SK-N-SH (cell line): ENCODE measurements around the gene MCTP2. TPM values are rescaled to one million over a fixed set of nuclear protein-coding genes. Genes with fewer than 3 reads are reported as not detected.

Experiments used
- CTCF ChIA-PET: fragments of 300-600, 350-600 bp; formaldehyde crosslinking; extraction: SDS; loops from one replicate; lab custom pipeline; 2021; lab: Yijun Ruan, JAX
- POLR2A ChIA-PET: fragments of 350-600 bp; sonication (Branson Sonifier 250); formaldehyde crosslinking; extraction: SDS; loops from one replicate; lab custom pipeline; 2020; ENCODE audit warnings: antibody characterized with exemption, inconsistent platforms; lab: Yijun Ruan, JAX
- DNase-seq: peaks from one replicate; pipeline ENCODE4 v3.0.0; 2012
- H2AFZ ChIP-seq: fragments of 200-600 bp; sonication (generic); 2 replicates; pipeline ENCODE4 v1.8.1; 2016; ENCODE audit warnings: antibody characterized with exemption, mild to moderate bottlenecking, low read depth
- H3F3A ChIP-seq: fragments of 200-600 bp; sonication (generic); replicated peaks from 2 replicates; pipeline ENCODE3; 2016; ENCODE audit warnings: antibody characterized with exemption, mild to moderate bottlenecking; ENCODE audit not compliant: insufficient read depth
- H3K27ac ChIP-seq, 2 experiments: fragments of 200-500 bp in 1 of 2; fragments of 200-600 bp in 1 of 2; sonication (Bioruptor generic) in 1 of 2; sonication (generic), shearing (Covaris generic) in 1 of 2; 2 replicates each; pipeline versions ENCODE4 v1.5.1 to v1.6.1; 2014 to 2016; ENCODE audit warnings: low read depth in 2 of 2, inconsistent platforms in 1 of 2, low read length in 1 of 2, mild to moderate bottlenecking in 1 of 2, mixed read lengths in 1 of 2
- H3K27me3 ChIP-seq: fragments of 200-600 bp; sonication (generic), shearing (Covaris generic); 2 replicates; pipeline ENCODE4 v1.6.1; 2016; ENCODE audit warnings: mixed run types; ENCODE audit not compliant: insufficient read depth
- H3K36me3 ChIP-seq, 2 experiments: fragments of 200-500 bp in 1 of 2; fragments of 200-600 bp in 1 of 2; sonication (Bioruptor generic) in 1 of 2; sonication (generic) in 1 of 2; replicated peaks in 1 of 2; 2 replicates each; pipeline versions ENCODE3 to v1.5.1; 2014 to 2016; ENCODE audit warnings: low read length in 1 of 2, mild to moderate bottlenecking in 1 of 2; ENCODE audit not compliant: insufficient read depth in 2 of 2, control insufficient read depth in 1 of 2
- H3K4me1 ChIP-seq, 2 experiments: fragments of 200-500 bp in 1 of 2; fragments of 200-600 bp in 1 of 2; sonication (Bioruptor generic) in 1 of 2; sonication (generic), shearing (Covaris generic) in 1 of 2; 2 replicates each; pipeline versions ENCODE4 v1.5.1 to v1.6.1; 2014 to 2016; ENCODE audit warnings: low read depth in 1 of 2, low read length in 1 of 2, mixed run types in 1 of 2; ENCODE audit not compliant: insufficient read depth in 2 of 2, control insufficient read depth in 1 of 2
- H3K4me2 ChIP-seq: fragments of 200-600 bp; sonication (generic), shearing (Covaris generic); 2 replicates; pipeline ENCODE4 v1.6.1; 2017; ENCODE audit warnings: mixed run types
- H3K4me3 ChIP-seq, 2 experiments: fragments of 200-500 bp in 1 of 2; fragments of 200-600 bp in 1 of 2; sonication (Bioruptor generic) in 1 of 2; sonication (generic), shearing (Covaris generic) in 1 of 2; 2 replicates each; pipeline versions ENCODE4 v1.5.1 to v1.8.1; 2014 to 2016; ENCODE audit warnings: low read depth in 2 of 2, inconsistent platforms in 1 of 2, low read length in 1 of 2, mild to moderate bottlenecking in 1 of 2, mixed read lengths in 1 of 2, moderate library complexity in 1 of 2
- H3K79me2 ChIP-seq: fragments of 200-600 bp; sonication (generic); 2 replicates; pipeline ENCODE4 v1.8.1; 2017; ENCODE audit warnings: mild to moderate bottlenecking; ENCODE audit not compliant: insufficient read depth
- H3K9ac ChIP-seq: fragments of 200-600 bp; sonication (generic); 2 replicates; pipeline ENCODE4 v1.6.1; 2017; ENCODE audit warnings: mixed run types
- H3K9me2 ChIP-seq: fragments of 200-600 bp; sonication (generic); 2 replicates; pipeline ENCODE4 v1.6.1; 2017; ENCODE audit warnings: mixed run types
- H3K9me3 ChIP-seq: fragments of 200-600 bp; sonication (generic); 2 replicates; pipeline ENCODE4 v1.6.1; 2017; ENCODE audit warnings: mixed run types, mild to moderate bottlenecking, moderate library complexity
- H4K20me1 ChIP-seq: fragments of 200-600 bp; sonication (generic); 2 replicates; pipeline ENCODE4 v1.6.1; 2017; ENCODE audit warnings: mild to moderate bottlenecking, mixed run types; ENCODE audit not compliant: insufficient read depth
- FOSL2 ChIP-seq: IDR thresholded peaks from 2 replicates; pipeline ENCODE4 v1.4.0; 2012; ENCODE audit warnings: low read depth, mild to moderate bottlenecking, moderate library complexity, borderline replicate concordance
- FOXM1 ChIP-seq: IDR thresholded peaks from 2 replicates; pipeline ENCODE4 v1.4.0; 2012; ENCODE audit warnings: low read depth, mild to moderate bottlenecking
- GATA2 ChIP-seq: sonication (generic); formaldehyde crosslinking; IDR thresholded peaks from 2 replicates; pipeline ENCODE4 v1.5.0; 2020; ENCODE audit warnings: mild to moderate bottlenecking, missing genetic modification reagents
- MAX ChIP-seq: IDR thresholded peaks from 2 replicates; pipeline ENCODE4 v1.4.0; 2012; ENCODE audit warnings: low read depth
- RAD21 ChIP-seq: IDR thresholded peaks from 2 replicates; pipeline ENCODE4 v1.6.1; 2012; ENCODE audit warnings: mild to moderate bottlenecking, low read length
- SIN3A ChIP-seq: IDR thresholded peaks from 2 replicates; pipeline ENCODE4 v1.6.1; 2012; ENCODE audit warnings: low read depth, mild to moderate bottlenecking, low read length, moderate library complexity, borderline replicate concordance
- SMC3 ChIP-seq: IDR thresholded peaks from 2 replicates; pipeline ENCODE4 v1.6.1; 2012; ENCODE audit warnings: low read depth, low read length, improper control_type of control experiment
- TAF1 ChIP-seq: IDR thresholded peaks from 2 replicates; pipeline ENCODE4 v1.6.1; 2012; ENCODE audit warnings: low read depth, mild to moderate bottlenecking, low read length, moderate library complexity, borderline replicate concordance
- TEAD4 ChIP-seq: IDR thresholded peaks from 2 replicates; pipeline ENCODE4 v1.4.0; 2012; ENCODE audit warnings: mild to moderate bottlenecking, borderline replicate concordance; ENCODE audit not compliant: insufficient read depth
- WGBS: methylation state at CpG from one replicate; pipeline ENCODE4 v1.1.6; 2017; ENCODE audit warnings: low lambda C conversion rate; 5-methylcytosine and 5-hydroxymethylcytosine counted together
- polyA plus RNA-seq, 3 experiments: library from polyadenylated mRNA; depleted of rRNA; stranded (reverse); fragments of >200 nt; gene quantifications; 2 replicates each; pipeline ENCODE4 v1.2.3, GENCODE V29; 2012
- TF ChIP-seq, protein P1 (sequence below): IDR thresholded peaks from 2 replicates; pipeline ENCODE4 v1.4.0; 2012; ENCODE audit warnings: low read depth, borderline replicate concordance

Gene MCTP2
- polyA plus RNA-seq, 1 of the 3 experiments (the other 2 are of a cell fraction), result 0.26 TPM

- Histone ChIP-seq H3K4me3 (no peak overlapping the region), H3K9me2 (no peaks in the 10 kb centered on the region), H3K4me1 (no peaks in the 10 kb centered on the region), H3K9ac (no peak overlapping the region), H3F3A (no peaks in the 10 kb centered on the region), H3K4me2 (no peak overlapping the region), H3K36me3 (no peaks in the 10 kb centered on the region), H3K27ac (no peak overlapping the region), H3K27me3 (no peaks in the 10 kb centered on the region), H3K79me2 (no peaks in the 10 kb centered on the region), H3K9me3 (no peaks in the 10 kb centered on the region), H4K20me1 (no peaks in the 10 kb centered on the region), H2AFZ (no peak overlapping the region)
- DNase-seq, result no peak
- POLR2A ChIA-PET, result no interaction called here
- no peak for TF ChIP-seq FOSL2
- no peak for TF ChIP-seq TAF1
- TF ChIP-seq, protein P1, sequence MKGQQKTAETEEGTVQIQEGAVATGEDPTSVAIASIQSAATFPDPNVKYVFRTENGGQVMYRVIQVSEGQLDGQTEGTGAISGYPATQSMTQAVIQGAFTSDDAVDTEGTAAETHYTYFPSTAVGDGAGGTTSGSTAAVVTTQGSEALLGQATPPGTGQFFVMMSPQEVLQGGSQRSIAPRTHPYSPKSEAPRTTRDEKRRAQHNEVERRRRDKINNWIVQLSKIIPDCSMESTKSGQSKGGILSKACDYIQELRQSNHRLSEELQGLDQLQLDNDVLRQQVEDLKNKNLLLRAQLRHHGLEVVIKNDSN, result no peak
- TF ChIP-seq SIN3A, result no peak
- TF ChIP-seq FOXM1, result no peak
- TF ChIP-seq MAX, result no peak
- no peak for TF ChIP-seq TEAD4
- no peak for TF ChIP-seq RAD21
- TF ChIP-seq GATA2 (CRISPR knock-in tag), result no peak
- WGBS, result 45% methylated on average over 4 of the region's 4 CpGs
- CTCF ChIA-PET, result no interaction called here
These were observed 154.1 kb downstream of the MCTP2 start for GRCh38 chr15:94385441-94385840.

DNA sequence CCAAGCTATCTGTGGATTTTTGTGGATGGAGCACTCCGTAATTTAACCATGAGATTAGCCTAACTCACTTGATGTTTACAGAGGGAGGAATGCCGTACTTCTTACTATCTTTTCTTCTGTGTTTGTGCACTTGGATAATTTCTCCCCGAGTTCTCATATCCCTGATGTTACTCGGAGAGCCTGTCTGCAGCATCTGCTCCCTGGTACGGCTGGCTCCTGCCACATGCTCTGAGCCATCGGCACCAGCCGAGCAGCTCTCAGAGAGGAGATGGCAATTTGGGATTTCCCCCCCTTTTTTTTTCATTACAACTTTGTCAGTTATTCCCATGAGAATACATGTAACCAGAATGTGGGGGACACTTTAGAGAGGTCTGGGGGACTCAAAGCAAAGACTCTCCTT, 155.0 kb downstream of the MCTP2 start:
- H3K27ac ChIP-seq, result no peak overlapping the region
- no peaks in the 10 kb centered on the region for H3K36me3 ChIP-seq
- H3K9me2 ChIP-seq, result no peaks in the 10 kb centered on the region
- H2AFZ ChIP-seq, result no peak overlapping the region
- DNase-seq, result no peak
- no peaks in the 10 kb centered on the region for H3K79me2 ChIP-seq
- no peaks in the 10 kb centered on the region for H3K27me3 ChIP-seq
- no peaks in the 10 kb centered on the region for H4K20me1 ChIP-seq
- no peaks in the 10 kb centered on the region for H3F3A ChIP-seq
- H3K9ac ChIP-seq, result no peak overlapping the region
- ChIA-PET POLR2A (no interaction called here), CTCF (no interaction called here)
- H3K4me3 ChIP-seq, result no peak overlapping the region
- no peaks in the 10 kb centered on the region for H3K4me1 ChIP-seq
- H3K4me2 ChIP-seq, result no peak overlapping the region
- H3K9me3 ChIP-seq, result no peaks in the 10 kb centered on the region
- 55% methylated on average over 7 of the region's 7 CpGs for WGBS
- TF ChIP-seq MAX, result no peak

GRCh38 chr15:94387442-94387841, 156.1 kb downstream of the MCTP2 start:
- Histone ChIP-seq H3K27me3 (no peaks in the 10 kb centered on the region), H2AFZ (no peak overlapping the region), H3K4me1 (no peaks in the 10 kb centered on the region), H3K9ac (no peak overlapping the region), H3K79me2 (no peaks in the 10 kb centered on the region), H4K20me1 (no peaks in the 10 kb centered on the region), H3K4me2 (no peak overlapping the region), H3K27ac (no peak overlapping the region), H3K36me3 (no peaks in the 10 kb centered on the region), H3K9me3 (no peaks in the 10 kb centered on the region), H3K9me2 (no peaks in the 10 kb centered on the region), H3F3A (no peaks in the 10 kb centered on the region), H3K4me3 (no peak overlapping the region)
- TF ChIP-seq SMC3, result no peak
- ChIA-PET CTCF (interaction anchor here (1.0 kb wide), 1 partner anchor 17 kb away, joined by 5 read pairs; no protein-coding TSS in a partner anchor), POLR2A (no interaction called here)
- WGBS, result 32% methylated on average over 2 of the region's 2 CpGs
- no peak for DNase-seq
